NCI-H1417 (cell line): ENCODE results near the gene DNAJB12.
"Not testable (repeated sequence)": the region's sequence is repeated elsewhere in the genome, so short reads cannot be mapped to it uniquely, and the experiment has no call there.

Experiments
- DNase-seq, 3 experiments: peaks; one replicate each; lab custom pipeline; 2025; lab: John Stamatoyannopoulos, UW

DNAJB12 gene

DNA sequence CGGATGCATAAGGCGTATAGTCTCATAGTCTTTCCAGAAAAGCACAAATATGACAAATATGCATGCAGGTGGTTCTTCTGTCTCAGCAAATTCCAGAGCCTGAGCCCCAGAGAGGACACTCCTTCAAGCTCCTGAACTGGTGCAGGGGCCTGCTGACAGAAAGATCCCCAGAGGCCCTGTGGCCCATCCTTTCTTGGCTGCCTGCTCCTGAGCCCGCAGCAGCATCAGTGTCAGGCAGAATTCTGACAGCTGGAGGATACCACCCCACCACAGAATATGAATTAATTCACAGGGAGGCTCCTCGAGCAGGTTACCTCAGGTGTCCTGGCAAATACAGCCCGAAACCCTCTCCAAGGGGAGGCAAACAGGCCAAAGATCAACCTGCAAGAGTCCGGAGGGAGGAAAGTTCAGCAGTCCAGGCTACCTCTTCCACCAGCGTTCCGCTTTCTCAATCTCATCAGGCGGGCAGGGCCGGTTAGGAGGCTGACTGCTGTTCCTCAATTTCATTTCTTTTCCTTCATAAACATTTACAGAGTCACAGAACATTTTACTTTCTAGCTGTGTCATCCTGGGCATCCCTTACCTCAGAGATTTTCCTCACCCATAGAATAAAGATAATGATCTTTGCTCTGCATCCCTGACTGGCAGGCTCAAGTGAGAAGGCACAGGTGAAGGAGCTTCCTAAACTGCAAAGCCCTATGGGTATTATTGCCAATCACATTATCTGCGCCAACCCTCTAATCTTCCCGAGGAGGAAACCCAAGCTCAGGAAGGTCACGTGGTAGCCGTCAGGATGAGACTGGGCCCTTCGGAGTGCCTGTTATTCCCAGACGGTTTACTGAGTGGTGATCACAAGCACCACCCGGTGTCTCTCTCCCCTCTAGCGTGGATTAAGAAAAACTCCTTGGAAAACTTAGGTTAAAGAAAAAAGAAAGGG, 1.4 kb downstream of the DNAJB12 start:
- peak in 1 of 3 experiments; percentile 46 for DNase-seq

DNA sequence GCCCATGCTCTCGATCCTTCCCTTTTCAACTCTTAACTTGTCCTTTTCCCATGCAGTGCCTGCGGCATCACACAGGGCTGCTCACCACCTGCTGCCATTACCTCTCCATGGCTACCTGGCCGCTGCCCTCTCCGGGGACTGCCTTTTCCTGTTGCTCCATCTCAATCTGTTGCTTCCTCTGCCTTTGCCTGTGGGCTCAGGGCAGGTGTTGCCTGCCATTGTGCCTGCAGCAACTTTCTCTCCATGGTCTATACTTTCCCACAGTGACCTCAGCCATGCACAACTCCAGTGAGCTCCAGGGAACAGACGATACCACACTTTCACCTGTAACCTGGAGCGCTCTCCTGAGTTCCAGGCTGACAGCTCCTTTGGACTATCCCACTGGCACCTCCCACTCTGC, 3.2 kb downstream of the DNAJB12 start:
- no peak for DNase-seq

- DNase-seq: no peak
These were observed 5.3 kb downstream of the DNAJB12 start for GRCh38 chr10:72349438-72349837.

DNA sequence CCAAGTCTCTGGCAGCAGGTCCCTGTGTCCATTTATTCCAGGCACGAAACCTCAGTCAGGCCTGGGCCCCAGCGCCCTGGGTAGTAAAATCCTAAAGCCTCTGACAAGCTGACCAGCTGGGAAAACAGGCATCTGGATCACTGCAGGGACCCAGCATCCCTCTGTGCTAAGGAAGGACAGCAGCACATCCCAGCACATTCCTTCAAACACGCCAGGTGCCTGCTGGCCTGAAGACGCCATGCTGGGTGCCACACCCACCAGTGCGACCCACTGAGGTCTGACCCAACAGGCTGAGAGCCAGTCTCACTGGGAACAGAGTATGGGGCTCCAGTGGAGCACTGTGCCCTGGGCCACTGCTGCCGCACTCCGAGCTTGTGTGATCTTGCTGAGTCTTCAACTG, 6.4 kb downstream of the DNAJB12 start:
- no peak for DNase-seq

DNA sequence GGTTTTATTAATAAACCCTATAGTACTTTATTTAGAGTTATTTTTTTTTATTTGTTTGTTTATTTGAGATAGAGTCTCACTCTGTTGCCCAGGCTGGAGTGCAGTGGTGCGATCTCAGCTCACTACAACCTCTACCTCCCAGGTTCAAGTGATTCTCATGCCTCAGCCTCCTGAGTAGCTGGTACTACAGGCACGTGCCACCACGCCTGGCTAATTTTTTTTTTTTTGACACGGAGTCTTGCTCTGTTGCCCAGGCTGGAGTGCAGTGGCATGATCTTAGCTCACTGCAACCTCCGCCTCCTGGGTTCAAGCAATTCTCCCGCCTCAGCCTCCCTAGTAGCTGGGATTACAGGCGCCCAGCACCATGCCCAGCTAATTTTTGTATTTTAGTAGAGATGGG, 8.6 kb downstream of the DNAJB12 start:
- DNase-seq: not testable (repeated sequence)

DNA sequence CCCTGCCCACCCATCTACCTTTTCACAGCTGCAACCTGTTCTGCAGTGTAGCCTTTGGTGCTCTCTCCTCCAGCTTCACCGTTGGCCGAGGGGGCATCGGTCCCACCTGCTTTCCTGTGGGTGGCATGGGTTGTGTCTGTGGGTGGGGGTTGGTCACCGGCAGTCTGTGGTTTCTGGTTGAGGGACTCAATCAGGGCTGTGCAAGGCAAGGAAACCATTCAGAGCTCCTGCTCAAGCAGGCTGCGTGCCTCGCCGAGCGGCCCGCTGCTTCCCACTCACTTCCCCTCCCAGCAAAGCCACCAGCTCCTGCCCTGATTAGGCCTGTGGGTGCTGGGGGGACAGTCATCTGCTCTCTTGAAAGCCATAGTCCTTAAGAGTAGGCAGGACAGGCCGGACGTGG, 9.8 kb downstream of the DNAJB12 start:
- DNase-seq: no peak

DNA sequence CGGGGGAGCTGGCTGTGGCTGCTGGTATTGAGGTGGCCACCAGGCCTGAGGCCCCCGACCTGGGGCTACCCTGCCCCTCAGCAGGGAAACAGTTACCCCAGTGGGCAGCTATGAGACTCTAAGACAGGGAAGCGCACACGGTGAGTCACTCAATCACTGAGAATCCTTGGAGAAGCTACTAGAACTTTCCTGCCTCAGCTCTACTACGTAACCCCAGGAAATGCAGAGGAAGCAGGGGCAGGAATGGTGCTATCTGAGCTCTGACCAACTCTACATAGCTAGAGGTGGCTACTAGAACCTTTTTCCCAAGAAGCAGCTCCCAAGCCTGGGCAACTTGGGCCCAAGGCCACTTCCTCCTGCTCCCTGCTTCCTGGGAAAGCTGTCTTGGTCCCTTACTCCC, 11.8 kb downstream of the DNAJB12 start:
- no peak for DNase-seq

DNA sequence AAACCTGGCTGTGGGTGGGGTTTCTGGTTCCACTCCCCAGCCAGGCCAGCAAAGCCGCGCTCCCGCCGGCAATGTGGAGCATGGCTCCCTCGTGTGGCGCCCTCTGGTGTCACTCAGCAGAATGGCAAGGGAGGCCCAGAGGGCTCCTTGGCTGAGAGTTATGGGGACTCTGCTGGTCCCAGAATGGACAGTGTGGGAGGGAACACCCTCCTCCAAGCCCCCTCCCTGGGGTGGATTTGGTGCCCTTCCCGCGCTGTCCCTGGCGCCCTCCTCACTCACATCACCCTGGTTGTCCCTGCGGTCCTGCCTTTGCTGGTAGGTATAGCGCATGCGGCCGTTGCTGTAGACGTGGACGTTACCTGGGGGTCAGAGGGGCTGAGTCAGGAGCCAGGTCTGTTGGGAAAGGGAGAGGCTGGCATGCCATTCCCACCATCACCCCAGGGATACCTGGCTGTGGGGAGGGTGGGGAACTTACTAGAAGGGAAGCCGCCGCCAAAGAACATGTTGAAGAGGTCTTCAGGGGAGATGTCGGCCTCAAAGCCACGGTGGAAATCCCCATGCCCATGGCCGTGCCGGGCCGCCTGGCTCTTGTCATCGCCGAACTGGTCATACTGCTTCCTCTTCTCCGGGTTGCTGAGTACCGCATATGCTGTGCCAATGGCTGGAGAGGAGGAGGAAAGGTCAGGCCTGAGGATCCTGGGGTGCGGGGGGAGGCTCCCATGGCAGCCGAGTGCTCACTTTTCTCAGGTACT, 14.0 kb downstream of the DNAJB12 start:
- DNase-seq: peak in 2 of 3 experiments; percentile 36 to 58

- DNase-seq: no peak
These were observed 16.5 kb downstream of the DNAJB12 start for GRCh38 chr10:72338180-72338579.

GRCh38 chr10:72337722-72338121, 17.0 kb downstream of the DNAJB12 start:
- no peak for DNase-seq

GRCh38 chr10:72337039-72337629, 17.6 kb downstream of the DNAJB12 start:
- DNase-seq: peak; percentile 18 to 62 (median 57)

DNA sequence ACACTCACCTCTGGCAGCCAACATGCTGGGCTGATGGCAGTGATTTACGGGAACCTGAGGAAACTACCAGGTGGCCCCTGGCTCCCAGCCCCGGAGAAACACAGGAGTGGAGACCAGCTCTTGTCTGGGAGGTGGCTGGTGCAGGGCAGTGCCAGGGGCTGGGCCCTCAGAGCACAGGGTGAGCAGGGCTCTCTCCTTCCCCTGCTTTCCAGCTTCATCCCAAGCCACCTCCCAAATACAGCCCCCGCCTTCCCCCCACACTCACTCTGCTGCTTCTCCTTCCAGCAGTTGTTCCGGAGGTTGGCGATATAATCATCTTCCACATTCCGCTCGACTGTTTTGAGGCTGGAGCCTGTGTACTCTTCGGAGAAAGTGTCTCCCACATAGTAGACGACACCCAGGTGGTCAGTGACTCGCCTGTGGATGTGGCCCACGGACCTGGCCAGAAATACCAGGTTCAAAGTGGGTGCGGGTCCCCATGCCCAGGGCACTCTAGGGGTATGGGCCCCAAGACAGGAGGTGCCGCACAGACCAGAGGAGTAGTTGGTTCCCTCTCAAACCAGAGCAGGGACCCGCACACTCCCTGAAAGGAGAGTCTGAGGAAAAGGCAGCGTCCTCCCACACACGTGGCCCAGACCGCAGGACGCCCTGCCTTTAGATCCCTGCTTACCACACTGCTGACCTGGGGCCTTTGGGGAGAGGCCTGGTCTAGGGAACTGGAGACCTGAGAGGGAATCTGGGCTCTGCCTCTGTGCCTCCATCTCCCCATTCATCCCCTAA, 18.3 kb downstream of the DNAJB12 start:
- DNase-seq: no peak

DNA sequence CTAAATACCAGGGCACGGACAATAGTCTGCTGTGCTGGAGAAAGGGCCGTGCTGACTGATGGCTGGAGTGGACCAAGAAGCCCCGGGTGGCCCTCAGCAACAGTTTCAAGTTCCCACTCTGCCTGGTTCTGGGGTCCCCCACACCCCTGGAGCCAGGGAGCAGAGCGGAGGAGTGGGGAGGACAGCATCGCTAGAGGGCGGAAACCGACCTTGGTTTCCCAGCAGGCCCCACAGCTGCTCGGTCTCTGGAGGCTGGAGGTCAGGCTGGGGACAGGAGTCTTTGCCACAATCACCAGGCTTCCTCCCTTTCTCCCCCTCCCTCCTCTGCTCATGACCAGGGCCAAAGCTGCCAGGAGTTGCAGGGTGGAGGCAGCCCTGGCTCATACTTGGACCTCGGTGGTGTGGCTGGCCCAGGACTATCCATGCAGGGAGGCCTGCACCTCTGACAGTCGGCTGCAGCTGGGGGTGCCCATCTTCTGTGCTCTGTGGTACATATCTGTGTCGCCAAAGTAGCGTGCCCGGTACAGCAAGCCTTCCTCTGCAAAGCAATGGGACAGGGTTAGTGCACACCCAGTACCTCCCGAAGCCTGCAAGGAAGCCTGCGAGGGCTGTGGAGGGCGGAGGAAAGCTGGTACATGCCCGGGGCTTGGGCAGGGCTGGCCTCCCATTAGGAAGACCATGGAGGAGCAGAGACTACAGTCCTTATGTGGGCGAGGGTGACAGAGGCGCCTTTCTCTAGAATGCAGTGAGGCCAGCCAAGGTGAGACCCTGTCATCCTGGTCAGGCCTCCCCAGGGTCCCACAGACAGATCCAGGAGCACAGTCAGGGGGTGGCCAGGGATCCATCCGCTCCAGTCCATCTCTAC, 19.1 kb downstream of the DNAJB12 start:
- no peak for DNase-seq

DNA sequence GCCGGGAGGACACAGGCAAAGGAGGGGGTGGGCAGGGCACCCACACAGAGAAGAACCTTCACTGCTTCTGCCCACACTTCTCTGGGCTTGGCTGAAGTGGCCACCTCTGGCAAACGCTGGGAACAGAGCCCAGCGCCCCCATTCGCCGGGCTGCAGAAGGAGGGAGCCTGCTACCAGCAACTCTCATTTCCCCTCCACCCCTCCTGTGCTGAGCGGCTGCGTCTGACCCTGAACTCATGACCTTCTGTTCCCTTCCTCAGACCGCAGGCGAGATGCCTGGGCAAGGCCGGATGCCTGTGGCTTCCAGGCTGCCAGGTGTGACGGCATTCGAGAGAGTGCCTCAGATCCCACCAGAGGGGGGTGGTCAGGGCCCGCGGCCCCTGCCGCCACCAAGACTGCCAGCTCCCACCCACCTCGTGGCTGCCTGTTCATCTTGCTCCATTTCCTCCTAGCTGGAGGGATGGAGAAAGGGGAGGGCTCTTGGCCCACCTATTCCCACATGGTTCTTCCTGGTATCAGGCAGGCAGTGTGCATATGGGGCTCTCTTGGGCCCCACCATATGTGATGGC, 19.8 kb downstream of the DNAJB12 start:
- DNase-seq: no peak

DNA sequence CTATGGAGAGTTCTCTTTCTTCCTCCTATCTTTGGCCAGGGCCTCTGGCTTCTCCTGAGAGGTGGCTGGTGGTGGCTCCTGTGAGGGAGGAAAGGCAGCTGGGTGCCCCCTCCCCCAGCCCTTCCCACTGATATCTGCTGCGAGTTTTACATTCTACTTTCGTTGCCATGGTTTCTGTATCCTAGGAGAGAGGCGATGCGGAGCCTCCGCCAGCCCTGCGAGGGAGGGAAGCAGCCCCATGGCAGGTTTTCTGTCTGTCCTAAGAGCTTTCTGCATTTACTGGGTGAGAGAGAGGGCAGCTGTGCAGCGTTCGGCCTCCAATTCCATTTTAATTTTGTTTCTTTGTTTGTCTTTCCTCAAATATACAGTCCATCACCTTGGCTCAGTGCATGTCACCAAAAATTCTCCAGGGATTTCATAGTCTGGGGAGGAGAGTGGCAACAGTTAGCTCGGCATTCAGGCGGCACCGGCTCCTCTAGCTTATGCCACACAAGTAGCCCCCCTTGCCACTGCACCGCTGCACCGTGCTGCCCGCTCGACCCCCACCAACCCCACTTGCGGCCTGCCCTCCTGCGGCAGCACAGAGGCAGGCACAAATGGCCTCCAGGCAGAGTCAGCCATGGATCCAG, 20.4 kb downstream of the DNAJB12 start:
- DNase-seq: peak; percentile 80 to 94 (median 81)

DNA sequence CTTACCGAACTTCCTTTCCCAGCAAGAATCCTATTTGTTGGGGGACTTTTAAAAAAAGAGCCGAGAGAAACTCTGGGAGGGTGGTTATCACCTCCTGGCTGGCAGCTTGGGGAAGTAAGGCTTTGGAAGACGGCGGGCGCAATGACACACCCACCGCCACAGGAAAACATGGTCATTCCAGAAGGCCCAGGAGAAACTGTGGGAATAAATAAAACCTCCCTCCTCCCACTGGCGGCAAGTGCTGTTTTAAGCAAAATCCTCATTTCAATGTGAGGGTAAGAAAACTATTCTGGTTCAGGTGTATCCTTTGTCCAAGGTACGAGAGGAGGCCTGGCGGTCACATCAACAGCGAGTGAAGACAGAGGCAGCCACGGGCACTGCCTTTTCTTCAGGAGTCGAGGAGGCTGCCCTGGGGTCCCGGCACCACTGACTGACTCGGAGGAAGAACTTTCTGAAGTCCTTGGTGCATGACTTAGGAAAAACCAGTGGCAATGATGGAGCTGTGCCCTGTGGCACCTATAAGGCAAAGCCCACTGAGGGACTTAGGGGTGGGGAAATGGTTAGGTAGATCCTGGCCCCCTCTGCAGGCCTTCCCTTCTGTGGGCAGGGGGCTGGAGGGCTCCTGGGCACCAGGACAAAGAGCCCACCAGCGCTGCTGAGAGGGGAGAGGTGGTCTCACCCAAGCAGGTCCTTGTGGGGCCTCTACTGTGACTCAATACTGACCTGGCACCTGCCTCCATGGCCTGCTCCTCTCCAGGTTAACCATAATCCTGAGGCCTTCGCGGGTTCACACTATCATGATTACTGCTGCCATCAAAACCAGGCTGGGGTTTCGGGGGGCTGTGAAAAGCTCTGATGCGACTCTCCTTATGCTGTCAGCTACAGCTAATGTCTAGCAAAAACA, 21.4 kb downstream of the DNAJB12 start:
- DNase-seq: no peak

DNA sequence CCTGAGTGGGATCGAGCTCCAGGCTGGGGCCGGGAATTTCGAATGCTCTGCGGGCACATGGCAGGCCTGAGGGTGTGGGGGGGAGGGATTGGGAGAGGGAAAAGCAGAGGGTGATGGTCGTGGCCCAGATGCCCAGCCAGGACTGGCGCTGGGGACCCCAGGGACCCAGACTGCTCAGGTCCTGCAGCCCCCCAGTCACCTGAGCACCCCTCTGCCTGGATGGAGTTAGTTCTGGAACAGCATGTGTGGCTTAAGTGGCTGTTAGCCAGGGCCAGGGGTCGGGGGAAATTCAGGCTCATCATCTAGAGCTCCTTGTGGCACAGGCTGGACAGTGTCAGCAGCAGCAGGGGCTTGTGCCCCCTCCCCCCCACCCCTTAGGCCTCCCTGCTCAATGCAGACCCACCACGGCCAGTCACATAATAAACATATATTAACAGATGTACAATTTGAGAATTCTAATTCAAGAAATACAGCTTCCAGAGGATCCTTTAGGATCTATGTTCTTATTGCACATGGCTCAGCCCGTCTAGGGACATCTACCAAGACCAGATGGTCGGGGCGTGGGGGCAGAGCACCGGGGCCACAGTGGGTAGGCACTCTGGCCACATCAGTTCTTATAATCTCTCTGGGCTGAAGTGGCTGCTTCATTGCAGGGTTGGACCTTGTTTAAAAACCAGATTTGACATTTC, 22.2 kb downstream of the DNAJB12 start:
- no peak for DNase-seq
